HG02642 (cell line): ENCODE results near the gene MAGI2.

ENCODE experiments used
- ATAC-seq: cut with Tn5 transposase; IDR thresholded peaks from one replicate; pipeline ENCODE4 v1.9.1; 2021; ENCODE audit warnings: mild to moderate bottlenecking; ENCODE audit not compliant: unreplicated experiment, poor library complexity

The MAGI2 gene

DNA sequence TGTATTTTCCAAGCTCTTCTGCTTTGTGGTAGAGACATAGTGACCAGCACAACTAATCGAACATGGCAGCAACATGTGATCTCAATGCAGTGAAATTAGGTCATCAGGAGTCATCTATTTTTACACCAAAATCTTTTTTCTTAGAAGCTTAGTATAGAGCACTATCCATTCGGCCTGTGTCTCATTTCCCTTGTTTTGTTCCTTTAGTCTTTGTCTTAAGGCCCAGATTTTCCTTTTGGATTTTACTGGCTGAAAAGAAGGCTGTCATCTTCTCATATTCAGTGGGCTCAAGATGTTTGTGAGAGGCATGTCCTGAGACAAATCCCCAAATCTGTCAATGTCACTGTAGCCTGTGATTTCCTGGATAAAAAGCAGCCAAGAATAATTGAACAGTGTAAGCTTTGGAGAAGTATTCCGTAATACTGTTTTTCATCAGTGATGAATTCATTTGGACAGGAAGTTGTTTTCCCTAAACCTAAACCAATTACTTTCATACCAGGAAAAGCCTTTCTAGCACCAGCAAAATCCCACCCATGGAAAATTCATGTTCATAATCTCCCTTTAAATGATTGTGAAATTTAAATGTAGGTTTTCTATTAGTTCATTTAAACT, 55.2 kb downstream of the MAGI2 start:
- ATAC-seq = no peak

DNA sequence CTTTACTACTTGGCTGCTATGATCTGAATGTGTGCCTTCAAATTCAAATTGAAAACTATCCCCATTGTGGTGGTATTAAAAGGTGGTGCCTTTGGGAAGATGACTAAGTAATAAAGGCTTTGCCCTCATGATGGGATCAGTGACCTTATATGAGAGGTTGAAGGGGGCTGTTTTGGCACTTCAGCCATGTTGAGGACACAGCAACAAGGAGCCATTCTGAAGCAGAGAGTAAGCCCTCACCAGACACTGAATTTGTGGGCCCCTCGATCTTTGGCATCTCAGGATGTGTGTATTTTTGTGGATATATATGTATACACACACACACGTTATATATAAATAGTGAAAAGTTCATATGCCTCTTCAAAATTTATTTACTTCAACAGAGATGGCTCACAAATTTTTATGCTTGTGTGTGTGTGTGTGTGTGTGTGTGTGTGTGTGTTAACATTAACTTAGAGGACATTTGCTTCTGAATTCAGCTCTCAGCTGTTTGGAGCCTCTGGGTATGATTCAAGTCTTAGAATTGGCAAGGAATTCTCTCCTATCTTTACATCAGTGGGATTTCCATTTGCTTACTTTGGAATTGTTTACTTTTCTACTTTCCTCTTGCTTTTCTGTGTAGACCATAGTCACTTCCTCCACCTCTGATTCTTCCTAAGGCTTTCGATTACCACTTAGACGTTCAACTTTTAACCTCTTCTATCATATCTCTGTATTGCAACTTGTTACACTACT, 66.6 kb downstream of the MAGI2 start:
- no peak for ATAC-seq

DNA sequence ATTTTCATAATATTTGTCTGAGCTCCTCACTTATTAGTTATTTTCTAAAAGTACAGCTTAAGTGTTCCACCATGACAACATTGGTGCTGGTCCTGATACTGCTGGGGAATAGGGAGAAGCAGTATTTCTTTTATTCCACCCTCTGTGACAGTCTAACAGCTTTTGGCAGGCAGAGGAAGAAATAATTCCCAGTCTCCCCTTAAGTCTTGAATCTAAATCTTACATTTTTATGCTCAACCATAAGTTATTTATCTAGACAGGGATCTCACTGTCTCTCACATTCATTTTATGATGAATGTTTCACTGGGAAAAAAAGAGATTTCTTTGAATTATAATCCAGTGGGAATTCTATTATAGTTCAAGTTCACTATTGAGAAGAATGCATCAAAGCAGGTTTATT, 71.5 kb downstream of the MAGI2 start:
- no peak for ATAC-seq

DNA sequence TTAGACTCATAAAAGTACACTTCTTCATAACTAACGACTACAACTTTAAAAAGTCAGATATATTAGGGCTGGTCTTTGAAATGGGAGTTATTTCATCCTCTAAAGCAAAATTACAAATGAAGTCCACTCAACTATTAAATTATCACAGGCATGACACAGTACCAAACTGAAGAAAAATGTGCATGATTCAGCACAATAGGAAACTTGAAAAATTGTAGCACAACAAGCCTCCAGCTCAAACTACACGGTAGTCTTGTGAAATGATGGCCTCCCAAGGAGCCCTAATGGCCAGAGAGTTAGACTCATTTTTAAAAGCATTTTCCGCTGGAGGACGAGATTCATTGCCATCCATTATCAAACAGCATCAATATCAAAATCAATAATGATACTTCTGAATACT, 76.4 kb downstream of the MAGI2 start:
- ATAC-seq = no peak

DNA sequence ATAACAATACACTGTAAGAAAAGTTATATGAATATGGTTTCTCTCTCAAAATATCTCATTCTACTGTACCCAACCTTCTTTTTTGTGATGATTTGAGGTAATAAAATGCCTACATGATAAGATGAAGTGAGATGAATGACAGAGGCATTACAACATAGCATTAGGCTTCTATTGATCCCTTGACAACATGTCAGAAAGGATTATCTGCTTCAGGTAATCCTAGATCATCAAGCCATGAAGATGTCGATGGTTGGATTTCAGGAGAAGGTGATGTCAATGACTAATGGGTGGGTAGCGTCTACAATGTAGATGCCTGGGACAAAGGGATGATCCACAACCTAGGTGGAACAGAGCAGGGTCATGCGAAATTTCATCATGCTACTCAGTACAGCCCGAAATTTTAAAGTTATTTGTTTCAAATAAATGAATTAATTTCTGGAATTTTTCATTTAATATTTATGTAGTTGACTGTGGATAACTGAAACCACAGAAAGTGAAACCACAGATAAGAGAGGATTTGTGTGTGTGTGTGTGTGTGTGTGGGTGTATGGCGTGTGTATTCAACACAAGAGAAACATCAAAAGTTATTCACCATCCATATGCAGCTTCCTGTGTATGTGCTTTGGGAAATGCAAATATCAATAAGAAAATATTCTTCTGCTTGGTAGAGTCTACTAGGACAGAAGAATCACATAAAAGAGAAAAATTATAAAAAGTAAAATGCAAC, 77.0 kb downstream of the MAGI2 start:
- ATAC-seq = no peak

DNA sequence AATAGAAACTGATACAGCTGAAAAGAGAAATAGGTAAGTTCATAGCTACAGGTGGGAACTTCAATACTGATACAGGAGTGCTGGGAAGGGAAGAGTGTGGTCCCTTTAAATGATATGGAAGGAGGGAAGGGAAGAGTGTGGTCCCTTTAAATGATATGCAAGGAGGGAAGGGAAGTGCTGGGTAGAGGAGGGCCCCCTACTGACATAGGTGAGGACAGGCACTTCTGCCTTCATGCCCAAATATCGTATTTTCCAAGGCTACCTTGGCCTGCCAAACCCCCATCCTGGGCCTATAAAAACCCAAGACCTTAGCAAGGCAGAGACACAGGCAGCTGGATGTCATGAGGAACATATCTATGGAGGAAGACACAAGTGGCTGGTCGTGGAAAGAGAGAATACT, 92.3 kb downstream of the MAGI2 start:
- ATAC-seq = no peak

DNA sequence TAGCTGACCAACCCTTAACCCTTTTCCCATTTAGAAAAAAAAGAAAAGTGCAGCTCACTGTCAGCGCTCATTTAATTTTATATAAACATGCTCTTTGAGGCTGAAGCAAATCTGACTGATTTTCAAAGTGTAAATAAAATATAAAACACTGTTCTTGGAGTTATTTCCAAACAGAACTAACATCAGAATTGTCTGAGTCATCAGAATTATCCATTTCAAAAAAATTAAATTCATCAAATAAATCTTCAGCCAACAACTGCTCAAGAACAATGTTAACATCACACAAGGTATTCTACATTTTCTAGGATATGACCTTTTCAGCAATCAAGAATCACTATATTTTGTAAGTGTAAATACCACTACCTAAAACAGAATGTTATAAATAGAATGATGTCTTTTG, 93.6 kb downstream of the MAGI2 start:
- ATAC-seq = no peak

DNA sequence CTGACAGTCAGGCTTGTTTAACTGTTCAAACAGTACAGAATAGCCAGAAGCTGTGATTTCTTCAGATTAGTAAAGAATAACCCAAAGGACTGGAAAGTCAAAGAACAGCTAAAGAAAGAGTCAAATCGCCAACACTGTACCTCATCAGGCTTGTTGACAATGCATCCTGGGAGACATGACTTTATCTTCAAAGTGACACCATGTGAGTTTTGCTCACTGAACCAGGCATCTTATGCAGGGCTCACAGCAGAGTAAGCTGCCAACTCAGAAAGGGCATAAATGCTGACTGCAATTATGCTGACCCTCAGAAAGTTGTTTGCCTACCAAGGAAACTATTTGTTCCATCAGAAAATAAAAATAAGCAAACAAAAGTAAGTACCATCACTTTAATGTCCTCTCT, 96.4 kb downstream of the MAGI2 start:
- ATAC-seq = no peak

DNA sequence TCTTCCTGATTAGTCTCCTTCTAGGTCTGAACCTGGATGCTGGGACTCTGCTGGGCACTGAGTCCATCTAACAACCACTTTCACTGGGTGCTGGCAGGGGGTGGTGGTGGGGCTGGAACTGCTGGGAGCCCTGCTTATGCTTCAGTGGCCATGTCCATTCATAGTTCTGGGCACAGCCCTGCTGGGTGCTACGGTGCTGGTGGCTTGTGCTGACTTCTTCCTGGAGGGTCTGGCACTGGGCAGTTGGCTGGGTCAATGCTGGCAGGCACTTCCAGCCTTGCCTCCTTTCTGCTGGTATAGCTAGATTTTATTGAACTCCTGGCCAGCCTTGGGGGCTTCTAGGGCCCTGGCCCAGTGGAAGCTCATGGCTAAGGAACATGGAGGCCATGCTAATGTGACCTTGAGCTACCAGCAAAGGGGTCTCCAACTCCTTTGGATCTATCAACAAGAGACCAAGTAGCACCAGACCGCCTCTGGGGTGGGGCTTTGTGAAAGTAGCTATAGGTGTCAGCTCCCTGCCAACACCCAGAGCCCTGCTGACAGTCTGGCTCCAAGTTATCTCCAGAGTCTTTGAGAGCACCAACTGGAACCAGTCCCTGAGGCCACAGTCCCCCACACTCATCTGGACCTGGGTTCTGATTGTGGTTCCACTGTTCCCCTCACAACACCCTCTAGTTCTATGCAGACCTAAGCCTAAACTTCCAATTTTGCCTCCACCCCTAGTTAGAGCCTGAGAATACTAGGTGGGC, 99.6 kb downstream of the MAGI2 start:
- ATAC-seq = no peak

DNA sequence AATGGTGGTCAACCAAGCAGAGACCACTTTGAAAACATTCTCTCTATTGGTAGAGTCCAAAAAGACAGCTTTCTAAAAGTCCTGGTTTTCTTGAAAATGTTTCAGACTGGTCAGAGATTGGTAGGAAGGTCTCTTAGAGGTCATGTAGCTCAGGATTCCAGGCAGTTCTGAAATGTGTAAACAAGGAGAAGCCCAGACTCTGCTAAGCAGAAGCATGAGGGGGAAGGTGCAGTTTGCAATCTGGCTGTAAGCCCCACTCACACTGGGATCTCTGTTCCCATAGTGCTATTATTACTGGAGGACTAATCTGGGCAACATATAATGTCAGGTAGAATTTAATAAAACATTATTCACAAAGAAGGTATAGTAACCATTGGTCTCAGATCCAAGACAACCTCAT, 101.1 kb downstream of the MAGI2 start:
- no peak for ATAC-seq

DNA sequence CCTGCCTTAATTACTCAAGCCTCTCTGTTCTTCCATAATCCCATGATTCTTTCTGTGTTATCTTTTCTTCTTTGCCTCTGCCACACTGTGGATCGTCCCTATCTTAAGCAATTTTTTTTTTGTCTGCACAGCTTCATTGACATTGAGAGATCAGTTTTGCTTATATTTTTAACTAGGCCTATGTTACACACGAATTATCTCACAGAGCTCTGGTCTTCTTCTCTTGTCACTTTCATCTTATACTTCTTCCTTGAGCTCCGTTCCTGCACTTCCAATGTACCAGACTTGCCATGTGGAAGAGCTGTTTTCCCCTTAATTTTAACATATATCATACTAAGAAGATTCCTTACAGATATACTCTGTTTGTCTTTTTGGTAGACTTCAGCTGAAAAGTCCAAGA, 106.1 kb downstream of the MAGI2 start:
- ATAC-seq = no peak

DNA sequence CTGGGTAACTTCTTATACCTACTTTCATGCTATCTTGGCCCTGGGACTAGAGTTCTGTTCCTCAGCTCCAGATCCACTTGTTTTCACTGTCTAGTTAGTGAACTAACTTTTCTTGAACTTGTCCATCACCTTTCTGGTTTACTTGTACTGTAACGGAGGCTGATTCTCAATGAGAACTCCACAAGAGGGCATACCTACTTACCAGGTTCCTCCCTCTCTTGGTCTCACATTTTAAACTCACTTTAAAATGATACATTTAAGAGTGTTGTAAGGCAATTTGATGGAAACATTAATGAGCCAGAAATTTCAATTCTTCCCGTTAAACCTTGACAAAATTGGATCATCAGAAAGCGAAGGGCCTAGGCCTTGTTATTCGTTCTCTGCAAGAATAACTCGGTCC, 111.6 kb downstream of the MAGI2 start:
- ATAC-seq = no peak

DNA sequence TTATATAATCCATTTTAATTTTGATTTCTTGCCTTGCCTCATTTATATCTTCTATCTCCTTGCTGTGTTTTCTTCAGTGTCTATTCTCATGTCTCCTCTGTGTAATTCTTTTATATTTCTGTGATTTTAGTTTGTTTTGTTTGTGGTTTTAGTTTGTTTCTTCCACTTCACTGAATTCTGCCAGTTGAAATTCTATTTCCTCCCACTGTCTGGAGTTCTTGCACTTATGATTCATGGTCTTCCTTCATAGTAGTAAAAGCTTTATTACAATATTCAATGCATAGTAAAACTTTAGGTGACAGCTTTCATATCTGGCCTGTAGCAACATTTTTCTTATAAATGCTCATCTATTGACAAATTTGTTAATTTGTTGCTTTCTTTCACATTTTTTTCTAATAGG, 113.3 kb downstream of the MAGI2 start:
- ATAC-seq = no peak

DNA sequence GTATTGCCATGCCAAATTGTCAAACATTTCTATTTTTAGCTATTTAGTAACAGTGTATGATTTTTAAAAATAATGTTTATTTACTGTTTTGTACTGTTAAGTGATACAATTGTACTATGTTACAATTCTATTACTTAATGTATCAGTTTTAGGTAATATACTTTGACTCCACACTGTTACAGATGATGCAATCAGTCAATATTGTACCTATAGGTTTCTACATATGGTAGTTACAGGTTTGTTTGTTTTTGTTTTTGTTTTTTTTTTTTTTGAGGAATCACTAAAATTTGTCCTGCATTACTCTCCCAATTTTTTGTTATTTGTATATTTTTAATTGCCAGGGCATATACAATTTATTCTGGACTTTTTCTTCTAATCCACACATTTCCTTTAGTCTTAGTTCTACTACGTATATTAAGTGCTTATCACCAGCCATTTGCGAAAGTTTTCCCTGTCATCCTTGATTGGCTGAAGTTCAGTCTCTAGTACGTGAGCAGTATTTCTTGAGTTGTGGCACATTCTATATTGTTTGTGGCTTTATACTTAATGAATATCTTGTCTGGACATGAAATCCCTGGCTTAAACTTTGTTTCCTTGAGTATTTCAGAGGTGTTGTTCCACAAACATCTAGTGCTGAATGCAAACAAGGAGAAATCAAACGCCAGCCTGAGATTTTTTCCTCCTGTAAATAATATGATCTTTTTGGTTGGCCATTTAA, 114.1 kb downstream of the MAGI2 start:
- ATAC-seq = no peak

DNA sequence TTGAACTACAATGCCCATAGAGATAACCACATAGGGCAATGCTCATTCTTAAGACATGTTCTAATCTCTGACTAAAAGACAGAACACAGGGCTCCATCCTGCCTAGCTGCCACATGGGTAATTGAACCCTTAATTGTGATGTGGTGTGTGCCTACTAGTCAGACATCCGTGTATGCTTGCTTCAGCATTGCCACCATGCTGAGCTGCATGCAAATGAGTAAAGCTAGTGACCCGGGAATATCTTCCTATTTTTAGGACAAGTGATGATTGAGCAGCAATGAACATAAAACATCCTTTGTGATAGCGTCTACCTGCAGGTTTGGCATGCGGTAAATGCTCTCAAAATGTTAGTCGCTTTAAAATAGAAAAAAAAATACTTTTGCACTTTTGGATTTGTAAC, 115.8 kb downstream of the MAGI2 start:
- no peak for ATAC-seq

DNA sequence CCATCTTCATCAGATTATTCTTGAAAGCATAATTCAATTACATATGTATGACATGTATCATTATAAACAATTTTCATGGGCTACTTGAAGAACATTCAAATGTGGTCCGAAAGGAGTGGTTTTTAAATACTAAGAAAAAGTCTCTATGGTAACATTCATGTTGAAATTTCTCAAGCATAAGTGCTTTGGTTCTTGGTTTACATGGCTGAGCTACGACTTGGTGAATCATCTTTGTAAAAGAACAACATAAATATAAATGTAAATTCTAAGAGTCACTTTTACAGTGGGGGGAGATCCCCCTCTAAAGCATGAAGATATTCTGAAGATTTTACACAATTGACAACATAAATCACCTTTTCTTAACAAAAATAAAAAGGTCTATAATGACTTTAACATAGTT, 118.6 kb downstream of the MAGI2 start:
- no peak for ATAC-seq

DNA sequence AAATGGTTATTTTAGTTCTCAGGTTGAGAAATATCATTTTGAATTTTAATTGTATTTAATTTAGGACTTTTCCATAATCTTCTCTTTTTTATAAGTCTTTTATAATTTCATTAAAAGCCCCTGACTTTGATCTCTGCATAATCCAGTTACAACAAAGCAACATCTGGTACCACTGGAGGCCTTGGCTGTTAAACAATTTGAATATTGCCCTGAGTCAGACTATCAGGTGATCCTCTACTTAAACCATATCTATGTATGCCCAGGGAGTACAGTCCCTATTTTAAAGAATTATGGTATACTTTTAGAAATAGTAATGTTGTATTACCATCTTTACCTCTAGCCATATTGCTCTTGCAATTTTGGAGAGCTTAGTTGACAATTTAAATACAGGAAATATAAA, 119.1 kb downstream of the MAGI2 start:
- no peak for ATAC-seq

DNA sequence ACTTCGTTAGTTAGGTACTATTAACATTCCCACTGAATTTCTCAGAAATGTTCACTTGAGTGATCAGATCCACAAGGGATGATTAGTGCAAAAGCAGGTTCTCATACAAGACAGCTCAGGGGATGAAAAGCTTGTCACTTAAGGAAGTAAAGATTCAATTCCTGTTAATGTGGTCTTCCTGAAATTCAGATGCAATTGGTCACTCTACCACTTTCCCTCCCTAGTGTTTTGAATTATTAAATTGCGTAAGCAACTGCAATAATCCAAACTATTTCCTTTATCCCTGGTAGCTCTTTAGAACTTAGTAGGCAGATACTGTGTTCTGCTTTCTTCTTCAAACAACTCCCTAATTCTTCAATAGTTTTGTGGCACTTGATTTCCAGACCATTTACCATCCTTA, 121.4 kb downstream of the MAGI2 start:
- no peak for ATAC-seq

DNA sequence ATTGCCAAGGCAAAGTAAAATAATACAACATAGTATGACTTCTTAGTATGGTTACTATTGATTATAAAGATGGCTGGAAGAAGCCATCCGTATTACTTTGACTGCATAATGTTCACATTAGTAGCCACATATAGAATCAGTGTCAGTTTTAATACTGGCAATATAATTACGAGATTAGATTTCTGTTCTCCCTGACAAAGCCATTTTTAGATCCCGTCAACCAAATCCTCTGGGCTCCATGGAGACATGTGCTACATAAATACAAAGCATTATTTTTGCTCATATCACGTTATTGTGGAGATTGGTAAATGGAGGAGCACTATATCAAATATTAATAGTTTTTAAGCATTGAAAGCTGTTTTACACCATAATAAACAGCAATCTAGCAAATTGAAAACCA, 124.0 kb downstream of the MAGI2 start:
- ATAC-seq = no peak

DNA sequence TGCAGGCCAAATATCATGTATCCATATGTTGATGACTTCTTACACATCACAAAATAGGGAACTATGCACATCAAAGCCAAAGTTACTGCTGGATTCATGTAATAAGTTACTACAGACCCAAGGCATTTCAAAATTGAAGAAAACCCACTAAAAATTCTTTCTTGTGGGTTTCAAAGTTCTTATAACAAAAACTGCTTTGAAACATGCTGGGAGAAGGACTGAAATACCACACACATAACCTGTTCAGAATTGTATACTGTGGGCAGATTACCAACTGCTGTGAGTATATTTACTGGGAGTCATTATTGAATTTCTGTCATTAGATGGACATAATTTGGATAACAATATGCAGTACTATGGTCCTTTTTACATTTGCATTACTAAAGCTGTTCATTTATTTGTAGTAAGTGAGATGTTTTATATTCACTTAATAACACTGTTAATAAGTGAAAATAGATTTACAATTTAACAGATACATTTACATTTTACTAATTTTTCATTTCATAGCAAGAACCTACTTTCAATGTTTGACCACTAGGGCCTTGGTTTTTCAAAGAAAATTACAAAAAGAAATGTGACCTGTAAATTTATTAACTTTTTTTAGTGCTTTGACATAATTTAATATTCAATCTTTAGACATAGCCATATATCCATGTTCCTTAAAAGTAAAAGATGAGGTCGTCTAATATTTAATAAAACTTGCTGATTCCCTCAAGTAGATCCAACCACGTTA, 132.6 kb downstream of the MAGI2 start:
- no peak for ATAC-seq
